Measurements from ENCODE around the gene CWC27. TPM values are rescaled to one million over a fixed set of nuclear protein-coding genes. Genes with fewer than 3 reads are reported as not detected.

Gene CWC27
- total RNA-seq, 1 experiment from 2014 or later: 32.9 TPM

GRCh38 chr5:64914396-64914795 is 145.7 kb downstream of the CWC27 start:
- H3K4me3 ChIP-seq (ENCODE audit: low read depth, low read length): no peak overlapping the region
- H3K9me3 ChIP-seq: 0 out of 2 replicates have a peak, but pooled peaks cover 5% of the 10 kb centered on the region
- BruUV-seq (replicated peaks): no TSS peak
- H3K27me3 ChIP-seq (replicated peaks; ENCODE audit: control insufficient read depth, insufficient read depth, low read length): no peaks in the 10 kb centered on the region
- ChIA-PET CTCF (no interaction called here), POLR2A (no interaction called here)
- Mint-ChIP-seq H3K27me3 (ENCODE audit: insufficient read depth, unreplicated experiment) (no peaks in the 10 kb centered on the region), H3K27ac (ENCODE audit: unreplicated experiment) (no peak overlapping the region), H3K36me3 (ENCODE audit: insufficient read depth, unreplicated experiment) (no peaks in the 10 kb centered on the region), H3K4me1 (ENCODE audit: low read depth, unreplicated experiment) (no peaks in the 10 kb centered on the region), H3K9me3 (ENCODE audit: unreplicated experiment) (peaks cover 18% of the 10 kb centered on the region), H3K4me3 (ENCODE audit: unreplicated experiment) (no peak overlapping the region)
- no peaks in the 10 kb centered on the region for H3K36me3 ChIP-seq (ENCODE audit: control insufficient read depth, insufficient read depth, low read length)
- no peak for DNase-seq
- no peak for TF ChIP-seq CTCF (IDR thresholded peaks at IDR 0.05; ENCODE audit: insufficient read depth in 1 of 2, low read depth in 1 of 2, low read length in 1 of 2, severe bottlenecking in 1 of 2, unreplicated experiment in 1 of 2)
- no peaks in the 10 kb centered on the region for H3K4me1 ChIP-seq
- intact Hi-C loops (cut with micrococcal nuclease; ENCODE audit: unreplicated experiment): no loop called here

- TF ChIP-seq CTCF (IDR thresholded peaks at IDR 0.05; ENCODE audit: insufficient read depth in 1 of 2, low read depth in 1 of 2, low read length in 1 of 2, severe bottlenecking in 1 of 2, unreplicated experiment in 1 of 2): no peak
- H3K27me3 ChIP-seq (replicated peaks; ENCODE audit: control insufficient read depth, insufficient read depth, low read length): no peaks in the 10 kb centered on the region
- no TSS peak for BruUV-seq (replicated peaks)
- no peaks in the 10 kb centered on the region for H3K4me1 Mint-ChIP-seq (ENCODE audit: low read depth, unreplicated experiment)
- H3K4me3 ChIP-seq (ENCODE audit: low read depth, low read length): no peak overlapping the region
- no peaks in the 10 kb centered on the region for H3K36me3 ChIP-seq (ENCODE audit: control insufficient read depth, insufficient read depth, low read length)
- no peaks in the 10 kb centered on the region for H3K4me1 ChIP-seq
- no peak for DNase-seq
- CTCF ChIA-PET: no interaction called here
- H3K9me3 ChIP-seq: 0 out of 2 replicates have a peak, but pooled peaks cover 4% of the 10 kb centered on the region
- no peak overlapping the region for H3K27ac Mint-ChIP-seq (ENCODE audit: unreplicated experiment)
- intact Hi-C loops (cut with micrococcal nuclease; ENCODE audit: unreplicated experiment): no loop called here
- no peaks in the 10 kb centered on the region for H3K36me3 Mint-ChIP-seq (ENCODE audit: insufficient read depth, unreplicated experiment)
- POLR2A ChIA-PET: no interaction called here
- H3K4me3 Mint-ChIP-seq (ENCODE audit: unreplicated experiment): no peak overlapping the region
- H3K27me3 Mint-ChIP-seq (ENCODE audit: insufficient read depth, unreplicated experiment): no peaks in the 10 kb centered on the region
- H3K9me3 Mint-ChIP-seq (ENCODE audit: unreplicated experiment): peaks cover 40% of the 10 kb centered on the region
Observed at GRCh38 chr5:64918083-64918482, 149.4 kb downstream of the CWC27 start.

- CTCF ChIA-PET: no interaction called here
- BruUV-seq (replicated peaks): no TSS peak
- no peaks in the 10 kb centered on the region for H3K9me3 ChIP-seq
- Mint-ChIP-seq H3K36me3 (ENCODE audit: insufficient read depth, unreplicated experiment) (no peaks in the 10 kb centered on the region), H3K27ac (ENCODE audit: unreplicated experiment) (no peak overlapping the region), H3K4me3 (ENCODE audit: unreplicated experiment) (no peak overlapping the region), H3K4me1 (ENCODE audit: low read depth, unreplicated experiment) (no peaks in the 10 kb centered on the region), H3K27me3 (ENCODE audit: insufficient read depth, unreplicated experiment) (no peaks in the 10 kb centered on the region), H3K9me3 (ENCODE audit: unreplicated experiment) (peaks cover 40% of the 10 kb centered on the region)
- H3K4me1 ChIP-seq: no peaks in the 10 kb centered on the region
- DNase-seq: no peak
- intact Hi-C loops (cut with micrococcal nuclease; ENCODE audit: unreplicated experiment): no loop called here
- POLR2A ChIA-PET: no interaction called here
- H3K4me3 ChIP-seq (ENCODE audit: low read depth, low read length): no peak overlapping the region
- no peak for TF ChIP-seq CTCF (IDR thresholded peaks at IDR 0.05; ENCODE audit: insufficient read depth in 1 of 2, low read depth in 1 of 2, low read length in 1 of 2, severe bottlenecking in 1 of 2, unreplicated experiment in 1 of 2)
- H3K36me3 ChIP-seq (ENCODE audit: control insufficient read depth, insufficient read depth, low read length): no peaks in the 10 kb centered on the region
- no peaks in the 10 kb centered on the region for H3K27me3 ChIP-seq (replicated peaks; ENCODE audit: control insufficient read depth, insufficient read depth, low read length)
Observed at GRCh38 chr5:64921386-64921785, 152.7 kb downstream of the CWC27 start.
